HG02610 (cell line): Measurements from ENCODE around the gene SYT3.

Experiments used
- ATAC-seq: cut with Tn5 transposase; IDR thresholded peaks from one replicate; pipeline ENCODE4 v1.9.1; 2021; ENCODE audit warnings: mild to moderate bottlenecking, moderate library complexity; ENCODE audit not compliant: unreplicated experiment

The SYT3 gene, protein sequence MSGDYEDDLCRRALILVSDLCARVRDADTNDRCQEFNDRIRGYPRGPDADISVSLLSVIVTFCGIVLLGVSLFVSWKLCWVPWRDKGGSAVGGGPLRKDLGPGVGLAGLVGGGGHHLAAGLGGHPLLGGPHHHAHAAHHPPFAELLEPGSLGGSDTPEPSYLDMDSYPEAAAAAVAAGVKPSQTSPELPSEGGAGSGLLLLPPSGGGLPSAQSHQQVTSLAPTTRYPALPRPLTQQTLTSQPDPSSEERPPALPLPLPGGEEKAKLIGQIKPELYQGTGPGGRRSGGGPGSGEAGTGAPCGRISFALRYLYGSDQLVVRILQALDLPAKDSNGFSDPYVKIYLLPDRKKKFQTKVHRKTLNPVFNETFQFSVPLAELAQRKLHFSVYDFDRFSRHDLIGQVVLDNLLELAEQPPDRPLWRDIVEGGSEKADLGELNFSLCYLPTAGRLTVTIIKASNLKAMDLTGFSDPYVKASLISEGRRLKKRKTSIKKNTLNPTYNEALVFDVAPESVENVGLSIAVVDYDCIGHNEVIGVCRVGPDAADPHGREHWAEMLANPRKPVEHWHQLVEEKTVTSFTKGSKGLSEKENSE

DNA sequence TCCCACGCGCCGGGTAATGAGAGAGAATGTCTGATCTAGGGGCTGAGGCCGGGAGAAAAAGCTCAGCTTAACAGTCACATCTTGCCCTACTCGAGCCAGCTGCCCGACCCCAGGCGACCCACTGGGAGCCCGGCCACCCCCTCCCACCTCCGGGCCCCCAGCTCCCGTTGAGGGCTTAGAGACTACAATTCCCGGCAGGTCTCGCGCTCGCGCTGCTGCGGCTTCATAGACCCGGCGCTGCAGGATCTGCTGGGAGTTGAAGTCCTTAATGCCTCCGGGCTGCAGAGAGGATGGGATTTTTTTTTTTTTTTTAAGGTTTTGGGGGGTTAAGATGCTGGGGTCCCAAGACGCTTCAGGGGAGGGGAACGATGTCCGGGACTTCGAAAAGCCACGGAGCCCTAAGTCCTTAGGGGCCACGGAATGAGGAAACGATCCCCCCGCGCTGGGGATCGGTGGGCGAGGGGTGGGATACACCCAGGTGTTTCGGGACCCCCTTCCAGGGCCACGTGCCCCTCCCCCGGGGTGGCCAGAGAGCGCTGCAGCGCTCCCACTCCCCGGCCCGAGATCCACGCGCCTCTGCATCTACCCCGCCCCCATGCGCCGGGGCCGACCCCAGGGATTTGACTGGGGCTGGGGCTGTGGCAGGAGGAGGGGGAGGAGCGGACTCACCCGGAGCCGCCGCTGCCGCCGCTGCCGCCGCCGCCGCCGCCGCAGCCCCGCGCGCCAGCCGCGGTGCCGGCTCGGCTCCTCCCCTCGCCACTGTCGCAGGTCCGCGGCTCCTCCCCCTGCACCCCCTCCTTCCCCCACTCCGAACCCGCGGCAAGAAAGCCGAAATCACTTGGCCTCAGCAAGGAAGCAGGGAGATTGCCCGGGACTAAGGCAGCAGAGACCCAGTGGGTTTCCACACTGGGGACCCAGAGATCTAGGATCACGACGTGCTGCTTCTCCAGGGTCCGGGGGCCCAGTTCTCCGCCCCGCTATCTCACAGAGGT, at the start of gene SYT3:
Gene SYT3 (minus strand): TSS at position 761 of the 992 bp plus-strand sequence. CDS start 2,470 bp downstream, outside the sequence.
- ATAC-seq, result no peak

DNA sequence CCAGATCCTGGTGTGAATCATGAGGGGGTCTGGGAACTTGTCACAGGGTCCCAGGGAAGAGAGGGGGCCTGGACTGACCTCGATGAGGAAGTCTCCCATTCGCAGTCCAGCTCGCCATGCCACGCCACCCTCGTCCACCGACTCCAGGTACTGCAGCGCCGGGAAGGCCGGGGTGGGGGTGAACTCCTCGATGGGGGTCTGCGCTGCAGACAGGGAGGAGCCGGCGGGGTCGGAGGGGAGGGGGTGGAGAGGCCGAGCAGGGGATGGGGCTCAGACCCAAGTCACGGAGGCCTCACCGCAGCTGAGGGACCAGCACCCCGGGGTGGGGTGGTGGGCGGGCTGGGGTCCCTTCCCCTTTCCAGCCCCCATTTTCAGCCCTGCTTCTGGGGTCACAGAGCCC, 49.1 kb upstream of the SYT3 start:
- ATAC-seq, result no peak

DNA sequence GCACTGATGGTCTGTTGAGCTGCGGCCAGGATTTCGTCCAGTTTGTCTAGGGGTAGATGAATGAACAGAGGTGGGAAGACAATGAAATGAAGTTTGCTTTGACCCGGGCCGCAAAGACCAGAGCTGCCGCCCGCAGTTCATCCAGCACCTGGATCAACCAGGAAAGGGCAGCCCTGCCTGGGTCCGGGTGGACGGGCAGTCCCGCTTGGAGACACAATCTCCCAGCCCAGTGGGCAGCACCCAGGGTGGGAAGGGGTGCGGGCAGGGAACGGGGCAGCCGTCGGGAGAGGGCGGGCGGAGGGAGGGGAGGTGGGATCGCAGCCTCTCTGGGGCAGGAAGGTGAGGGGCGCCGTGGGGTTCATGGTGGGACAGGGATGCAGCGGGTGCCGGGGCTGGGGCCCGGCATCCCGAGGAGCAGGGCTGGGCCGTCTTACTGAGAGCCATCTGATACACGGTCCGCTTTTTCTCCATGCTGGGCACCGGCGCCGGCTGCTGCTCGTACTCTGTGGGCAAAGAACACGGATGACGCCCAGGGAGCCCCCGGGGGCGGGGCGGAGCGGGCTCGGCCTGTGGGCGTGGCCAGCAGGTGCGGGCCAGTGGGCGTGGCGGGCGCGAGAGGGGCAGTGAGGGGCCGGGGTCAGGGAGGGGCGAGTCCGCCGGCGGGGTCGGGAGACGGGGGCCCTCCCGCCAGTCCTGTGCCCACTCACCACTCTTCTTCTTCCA, 46.8 kb upstream of the SYT3 start:
- ATAC-seq, result no peak

DNA sequence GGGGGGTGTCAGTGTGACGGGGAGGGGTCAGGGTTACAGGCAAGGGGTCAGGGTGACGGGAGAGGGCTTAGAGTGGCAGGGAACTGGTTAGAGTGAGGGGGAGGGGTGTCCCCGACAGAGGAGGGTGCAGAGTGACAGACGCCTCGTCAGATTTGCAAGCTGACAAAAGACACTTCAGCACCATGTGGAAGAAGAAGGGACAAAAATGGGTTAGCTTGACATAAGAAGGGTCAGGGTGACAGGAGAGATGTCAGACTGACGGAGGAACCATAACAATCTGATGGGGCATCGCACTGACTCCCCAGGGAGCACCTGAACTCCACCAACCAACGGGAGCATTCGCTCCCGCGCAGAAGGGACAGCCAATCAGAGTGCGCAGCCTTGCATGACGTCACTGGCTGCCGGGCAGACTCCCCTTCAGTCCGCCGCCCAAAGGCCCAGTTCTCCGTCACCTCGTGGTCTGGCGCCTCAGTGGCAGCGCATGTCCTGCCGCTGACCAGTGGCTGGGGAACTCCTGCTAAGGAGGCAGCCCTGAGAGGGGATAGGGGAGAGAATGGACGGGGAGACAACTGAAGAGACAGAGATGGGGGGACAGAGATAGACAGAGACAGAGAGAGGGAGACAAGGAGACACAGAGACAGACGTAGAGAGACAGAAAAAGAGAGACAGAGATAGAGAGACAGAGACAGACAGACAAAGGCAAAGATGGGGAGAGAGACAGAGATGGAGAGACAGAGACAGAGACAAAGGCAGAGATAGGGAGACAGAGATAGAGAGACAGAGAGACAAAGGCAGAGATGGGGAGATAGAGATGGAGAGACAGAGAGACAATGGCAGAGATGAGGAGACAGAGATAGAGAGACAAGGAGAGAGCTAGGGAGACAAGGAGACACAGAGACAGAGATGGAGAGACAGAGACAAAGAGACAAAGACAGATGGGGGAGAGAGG, 39.8 kb upstream of the SYT3 start:
- peak; percentile 77 for ATAC-seq

DNA sequence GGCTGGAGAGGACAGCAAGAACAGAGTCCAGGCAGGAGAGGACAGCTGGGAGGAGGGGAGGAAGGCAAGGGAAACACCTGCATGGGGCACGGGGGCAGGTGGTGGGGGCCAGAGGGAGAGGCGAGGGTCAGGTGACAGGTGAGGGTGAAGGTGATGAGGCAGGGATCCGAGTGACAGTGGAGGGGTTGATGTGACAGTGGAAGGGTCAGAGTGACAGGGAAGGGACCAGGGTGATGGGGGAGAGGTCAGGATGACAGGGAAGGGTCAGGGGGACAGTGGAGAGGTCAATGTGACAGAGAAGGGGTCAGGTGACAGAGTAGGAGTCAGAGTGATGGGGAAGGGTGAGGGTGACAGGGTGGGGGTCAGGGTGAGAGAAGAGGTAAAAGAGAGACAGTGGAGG, 38.6 kb upstream of the SYT3 start:
- no peak for ATAC-seq

DNA sequence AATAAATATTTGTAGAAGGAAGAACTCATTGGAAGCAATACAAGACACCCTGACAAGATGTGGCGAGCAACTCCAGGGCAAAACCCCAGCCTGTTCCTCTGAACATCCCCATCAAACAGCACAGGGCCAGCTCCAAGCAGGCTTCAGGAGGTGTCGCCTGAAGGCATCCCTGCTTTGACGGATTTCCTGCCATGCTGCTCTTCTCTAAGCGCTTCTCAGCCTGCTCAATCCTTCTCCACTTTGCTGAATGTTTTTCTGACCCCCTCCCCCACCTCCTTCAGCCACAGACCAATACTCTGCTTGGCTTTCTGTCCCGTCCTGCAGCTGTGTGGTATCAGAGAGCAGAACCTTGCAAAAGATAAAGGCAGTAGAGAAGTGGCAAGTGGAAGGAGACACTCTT, 38.0 kb upstream of the SYT3 start:
- no peak for ATAC-seq

DNA sequence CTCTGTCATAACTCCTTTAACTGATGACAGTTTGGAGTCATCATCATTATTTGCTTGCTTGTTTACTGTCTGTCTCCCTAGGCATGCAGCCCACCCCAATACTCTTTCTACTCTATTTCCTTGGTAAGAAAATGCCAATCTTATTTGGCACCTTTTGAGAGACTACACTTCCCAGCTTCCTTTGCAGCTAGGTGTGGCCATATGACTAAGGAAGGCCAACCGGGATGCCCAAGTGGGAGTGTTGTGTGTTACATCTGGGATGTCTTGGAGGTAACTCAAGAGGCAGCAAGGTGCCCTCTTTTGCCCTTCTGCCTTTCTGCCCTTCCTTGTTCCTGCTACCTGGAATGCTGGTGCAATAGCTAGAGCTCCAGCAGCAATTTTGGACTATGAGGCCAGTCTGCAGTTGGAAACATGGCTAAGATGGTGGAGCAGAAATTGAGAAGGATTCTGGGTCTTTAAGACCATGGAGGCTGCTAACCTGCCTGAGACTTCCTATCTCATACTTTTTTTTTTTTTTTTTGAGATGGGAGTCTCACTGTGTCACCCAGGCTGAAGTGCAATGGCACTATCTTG, 37.0 kb upstream of the SYT3 start:
- no peak for ATAC-seq

DNA sequence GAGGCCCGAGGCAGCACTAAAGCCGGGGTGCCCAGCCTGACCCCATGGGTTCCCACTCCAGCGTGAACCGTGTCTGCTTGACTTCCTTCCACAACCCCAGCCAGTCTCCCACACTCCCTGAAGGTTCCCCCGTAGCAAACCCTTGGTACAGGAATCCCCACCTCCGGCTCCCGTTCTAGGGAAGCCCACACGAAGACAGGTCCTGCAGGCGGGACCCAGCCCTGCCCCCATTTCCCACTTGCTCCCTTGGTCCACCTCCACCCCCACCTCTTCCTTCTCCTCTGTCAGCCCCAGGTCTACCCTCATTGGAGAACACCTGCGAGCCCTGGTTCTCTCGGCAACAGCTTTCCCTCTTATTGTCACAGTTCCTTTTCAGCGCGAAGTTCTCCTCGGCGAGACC, 33.4 kb upstream of the SYT3 start:
- ATAC-seq, result no peak

DNA sequence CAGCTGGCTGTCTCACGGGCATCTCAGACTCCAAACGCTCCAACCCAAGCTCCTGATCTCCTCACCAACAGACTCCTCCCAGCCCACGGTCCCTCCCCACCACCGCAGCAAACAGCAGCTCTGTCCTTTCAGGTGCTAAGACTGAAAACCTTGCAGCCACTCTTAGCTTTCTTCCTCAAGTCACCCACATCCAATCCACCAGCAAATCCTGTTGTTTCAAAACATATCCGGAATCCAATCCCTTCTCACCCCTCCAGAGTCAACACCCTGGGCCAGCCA, 30.4 kb upstream of the SYT3 start:
- no peak for ATAC-seq

DNA sequence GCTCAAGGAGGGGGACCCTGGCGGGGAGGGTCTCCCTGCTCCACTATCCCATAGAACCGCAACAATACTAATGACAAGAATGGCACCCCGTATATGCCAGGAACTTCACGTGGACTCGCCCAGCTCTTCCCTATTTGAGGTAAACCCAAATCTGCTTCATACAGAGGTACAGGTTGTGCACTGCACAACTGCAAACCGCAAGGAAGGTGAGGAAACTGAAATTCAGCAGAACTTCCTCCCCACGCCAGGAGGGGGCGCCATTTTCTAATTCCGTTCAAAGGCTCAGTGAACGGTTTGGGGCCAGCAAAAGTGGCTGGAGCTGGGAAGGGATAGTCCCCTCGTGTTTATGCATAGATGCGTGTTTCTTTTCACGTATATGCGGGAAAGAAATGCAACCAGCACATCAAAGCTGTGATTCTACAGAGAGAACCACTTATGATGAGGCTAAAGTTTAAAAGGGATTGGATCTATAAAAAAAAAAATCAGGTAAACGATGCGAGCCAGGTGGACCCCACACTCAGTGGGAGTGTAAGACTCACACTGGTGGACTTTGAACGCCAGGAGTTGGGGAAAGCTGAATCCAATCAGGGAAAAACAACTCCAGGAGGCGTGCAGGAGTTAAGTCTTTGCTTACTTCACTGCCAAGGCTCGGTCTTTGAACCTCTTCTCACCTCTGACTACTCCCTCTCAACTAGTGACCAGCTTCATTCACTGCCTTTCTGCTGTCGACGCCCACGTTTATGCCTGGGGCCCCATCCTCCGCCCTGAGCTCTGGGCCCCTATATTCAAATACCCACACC, 29.8 kb upstream of the SYT3 start:
- ATAC-seq, result no peak

DNA sequence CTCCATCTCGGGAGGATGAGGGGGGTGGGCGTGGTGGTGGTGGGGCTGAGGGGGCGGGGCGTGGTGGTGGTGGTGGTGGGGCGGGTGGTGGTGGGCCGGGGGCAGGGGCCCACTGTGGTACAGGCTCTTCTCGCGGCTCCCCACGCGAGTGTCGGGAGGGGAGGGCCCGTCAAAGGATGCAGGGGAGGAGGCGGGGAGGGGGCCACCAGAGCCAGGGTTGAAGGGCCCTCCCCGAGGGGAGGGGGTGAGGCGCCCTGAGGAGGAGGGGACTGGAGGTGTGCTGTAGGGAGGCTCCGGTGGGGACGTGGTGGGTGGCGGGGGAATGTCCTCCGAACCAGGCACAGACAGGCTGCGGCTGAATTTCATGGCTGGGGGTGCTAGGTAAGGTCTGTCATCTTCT, 29.2 kb upstream of the SYT3 start:
- ATAC-seq, result no peak

DNA sequence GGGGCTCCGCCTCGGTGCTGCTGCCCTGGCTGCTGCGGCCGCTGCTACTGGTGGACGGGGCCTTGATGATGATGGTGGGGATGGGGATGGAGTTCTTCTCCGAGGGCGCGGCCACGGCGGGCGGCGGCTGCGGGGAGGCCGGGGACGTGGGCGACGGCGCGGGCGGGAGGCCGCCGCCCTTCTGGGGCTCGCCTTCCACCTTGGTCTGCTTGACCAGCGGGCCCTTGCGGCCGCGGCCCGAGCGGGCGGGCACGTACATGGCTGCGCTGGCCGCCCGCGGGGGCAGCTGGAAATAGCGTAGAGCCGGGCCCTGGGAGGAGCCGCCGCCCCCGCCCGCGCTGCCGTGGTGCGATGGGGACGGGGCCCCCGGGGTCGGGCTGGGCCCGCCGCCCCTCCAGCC, 28.7 kb upstream of the SYT3 start:
- ATAC-seq, result no peak

DNA sequence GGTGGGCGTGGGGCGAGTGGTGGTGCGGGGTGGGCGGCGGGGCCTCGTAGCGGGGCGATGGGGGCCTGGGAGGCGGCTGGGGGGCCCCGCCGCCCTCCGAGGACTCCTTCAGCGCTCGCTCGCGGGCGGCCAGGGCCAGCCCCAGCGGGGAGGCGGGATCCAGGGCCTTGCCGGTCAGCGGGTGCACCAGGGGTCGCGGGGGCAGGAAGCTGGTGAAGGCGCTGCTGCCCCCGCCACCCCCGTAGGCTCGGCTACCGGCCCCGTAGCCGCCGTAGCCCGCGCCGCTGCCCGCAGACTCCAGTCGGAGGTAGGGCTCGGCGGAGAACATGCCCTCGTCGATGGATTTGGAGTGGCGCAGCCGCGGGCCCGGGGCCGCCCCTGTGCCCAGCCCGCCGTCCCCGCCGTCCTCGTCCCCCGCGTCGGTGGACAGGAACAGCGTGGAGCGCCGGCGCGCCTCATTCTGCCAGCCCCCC, 28.1 kb upstream of the SYT3 start:
- ATAC-seq, result no peak

DNA sequence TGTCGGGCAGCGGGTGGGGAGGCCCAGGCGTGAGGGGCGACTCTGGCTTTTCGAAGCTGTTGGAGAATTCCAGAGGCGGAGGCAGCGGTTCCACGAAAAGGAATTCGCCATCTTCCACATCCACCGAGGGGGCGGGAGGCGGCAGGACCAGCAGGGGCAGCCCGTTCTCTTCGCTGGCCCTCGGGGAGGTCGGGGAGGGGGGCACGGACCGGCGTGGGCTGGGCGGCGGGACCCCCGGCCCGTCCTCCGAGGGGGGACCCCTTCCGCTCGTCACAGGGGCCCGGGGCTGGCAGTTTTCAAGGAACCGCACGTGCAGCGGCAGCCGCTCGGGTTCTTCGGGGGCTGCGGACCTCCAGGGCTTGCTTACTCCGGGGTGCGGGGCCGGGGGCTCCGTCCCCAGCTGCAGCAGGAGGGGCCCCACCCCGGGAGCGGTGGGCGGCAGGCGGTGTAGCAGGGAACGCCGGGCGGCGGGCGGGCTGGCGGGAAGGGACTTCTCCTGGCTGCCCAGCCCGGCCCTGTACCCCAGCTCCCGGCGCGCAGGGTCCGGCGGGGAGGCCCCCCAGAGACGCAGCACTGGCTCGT, 27.6 kb upstream of the SYT3 start:
- no peak for ATAC-seq

DNA sequence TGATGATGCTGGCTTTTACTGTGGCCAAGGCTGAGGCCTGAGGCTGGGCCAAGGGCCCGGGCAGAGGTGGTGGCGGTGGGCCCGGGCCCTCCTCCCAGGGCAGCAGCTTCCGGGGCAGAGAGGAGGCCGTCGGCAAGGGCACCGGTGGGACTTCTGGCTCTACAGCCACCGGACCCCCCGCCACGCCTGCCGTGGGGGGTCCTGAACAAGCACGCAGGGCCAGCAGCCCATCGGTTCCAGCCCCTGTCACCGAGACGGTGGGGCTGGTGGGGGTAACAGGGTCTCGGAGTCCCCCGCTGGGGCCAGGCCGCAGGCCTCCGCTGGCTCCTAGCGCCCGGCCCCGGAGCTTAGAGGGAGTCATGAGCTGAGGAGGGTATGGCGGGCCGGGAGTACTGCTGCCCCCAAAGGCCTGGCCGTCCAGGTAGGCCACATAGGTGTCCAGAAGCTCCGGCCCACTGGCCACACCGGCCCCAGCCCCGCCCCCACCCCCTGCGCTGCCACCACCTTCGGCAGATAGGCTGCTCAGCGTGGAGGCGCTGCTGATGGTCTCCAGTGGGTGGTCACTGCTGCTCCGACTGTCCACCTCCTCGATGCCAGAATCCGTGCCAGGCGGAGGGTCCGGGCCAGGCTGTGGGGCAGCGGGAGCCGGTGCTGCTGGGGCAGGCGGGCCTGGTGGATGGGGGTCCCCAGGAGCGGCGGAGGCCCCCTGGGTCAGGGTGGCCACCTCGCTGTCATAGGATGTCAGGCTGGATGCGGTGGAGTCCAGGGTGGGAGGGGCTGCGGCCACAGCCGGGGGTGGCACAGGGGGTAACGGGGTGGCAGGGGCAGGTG, 26.9 kb upstream of the SYT3 start:
- no peak for ATAC-seq

DNA sequence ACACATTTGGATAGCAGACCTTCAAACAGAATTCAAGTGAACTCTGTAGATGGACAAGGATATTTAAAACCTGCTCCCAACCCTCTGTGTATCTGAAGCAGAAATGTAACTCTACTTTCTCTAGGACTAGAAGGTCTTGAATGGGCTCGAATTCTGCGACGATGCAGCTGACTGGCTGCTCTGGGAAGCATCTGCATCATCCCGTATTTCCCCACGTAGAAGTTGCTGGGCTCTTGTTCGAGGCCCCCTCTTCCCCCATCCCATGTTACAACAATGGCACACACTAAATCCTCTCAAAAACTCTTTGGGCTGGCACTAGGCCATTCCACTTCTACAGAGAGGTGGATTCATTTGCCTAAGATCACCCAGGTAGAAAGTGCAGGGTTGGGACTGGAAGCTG, 24.5 kb upstream of the SYT3 start:
- ATAC-seq, result no peak

DNA sequence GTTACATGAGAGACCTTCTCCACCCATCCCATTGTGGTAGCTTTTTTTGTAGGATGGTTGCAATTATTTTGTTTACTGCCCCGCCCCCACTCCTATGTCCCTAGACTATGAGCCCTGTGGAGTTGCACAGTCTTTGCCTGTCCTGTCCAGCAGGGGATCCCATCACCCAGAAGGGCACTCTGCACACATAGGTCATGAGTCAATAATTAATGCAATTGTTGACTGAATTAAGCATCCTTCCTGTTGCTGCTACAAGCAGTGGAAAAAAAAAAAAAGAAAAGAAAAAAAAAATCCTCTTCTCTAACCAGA, 23.8 kb upstream of the SYT3 start:
- no peak for ATAC-seq
